Measurements from ENCODE around the gene VSTM2L.

- TF ChIP-seq POLR2A (IDR thresholded peaks at IDR 0.05; ENCODE audit: extremely low read depth, insufficient read length) (no peak), MAX (IDR thresholded peaks at IDR 0.05; ENCODE audit: low read depth, low read length) (no peak)
- TF ChIP-seq, protein P1, sequence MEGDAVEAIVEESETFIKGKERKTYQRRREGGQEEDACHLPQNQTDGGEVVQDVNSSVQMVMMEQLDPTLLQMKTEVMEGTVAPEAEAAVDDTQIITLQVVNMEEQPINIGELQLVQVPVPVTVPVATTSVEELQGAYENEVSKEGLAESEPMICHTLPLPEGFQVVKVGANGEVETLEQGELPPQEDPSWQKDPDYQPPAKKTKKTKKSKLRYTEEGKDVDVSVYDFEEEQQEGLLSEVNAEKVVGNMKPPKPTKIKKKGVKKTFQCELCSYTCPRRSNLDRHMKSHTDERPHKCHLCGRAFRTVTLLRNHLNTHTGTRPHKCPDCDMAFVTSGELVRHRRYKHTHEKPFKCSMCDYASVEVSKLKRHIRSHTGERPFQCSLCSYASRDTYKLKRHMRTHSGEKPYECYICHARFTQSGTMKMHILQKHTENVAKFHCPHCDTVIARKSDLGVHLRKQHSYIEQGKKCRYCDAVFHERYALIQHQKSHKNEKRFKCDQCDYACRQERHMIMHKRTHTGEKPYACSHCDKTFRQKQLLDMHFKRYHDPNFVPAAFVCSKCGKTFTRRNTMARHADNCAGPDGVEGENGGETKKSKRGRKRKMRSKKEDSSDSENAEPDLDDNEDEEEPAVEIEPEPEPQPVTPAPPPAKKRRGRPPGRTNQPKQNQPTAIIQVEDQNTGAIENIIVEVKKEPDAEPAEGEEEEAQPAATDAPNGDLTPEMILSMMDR (IDR thresholded peaks at IDR 0.05; ENCODE audit: low read depth, low read length), result no peak
Measured at GRCh38 chr20:37856932-37857660, 45.8 kb upstream of the VSTM2L start.
